HepG2 (cell line): ENCODE data around the gene FAM53B. TPM values are rescaled to one million over a fixed set of nuclear protein-coding genes. Genes with fewer than 3 reads are reported as not detected.

Experiments
- AHDC1 ChIP-seq: sonication (generic); formaldehyde crosslinking; IDR thresholded peaks from 2 replicates; pipeline ENCODE4 v1.5.1; 2020; ENCODE audit warnings: mild to moderate bottlenecking, missing genetic modification reagents, borderline replicate concordance
- EHMT2 ChIP-seq: fragments of 200-600 bp; sonication (generic); IDR thresholded peaks from 2 replicates; pipeline ENCODE4 v1.7.0; 2017; ENCODE audit warnings: antibody characterized with exemption, low read depth, low read length, borderline replicate concordance
- GATAD2A ChIP-seq: IDR thresholded peaks from 2 replicates; pipeline ENCODE4 v1.6.1; 2016
- GFI1 ChIP-seq: sonication (generic); formaldehyde crosslinking; IDR thresholded peaks from 2 replicates; pipeline ENCODE4 v1.5.0; 2020; ENCODE audit warnings: missing genetic modification reagents, mild to moderate bottlenecking, borderline replicate concordance
- MAF1 ChIP-seq: sonication (generic); formaldehyde crosslinking; IDR thresholded peaks from 2 replicates; pipeline ENCODE4 v1.5.0; 2020; ENCODE audit warnings: missing genetic modification reagents, borderline replicate concordance
- MLLT10 ChIP-seq: sonication (generic); formaldehyde crosslinking; IDR thresholded peaks from 2 replicates; pipeline ENCODE4 v1.4.0; 2020; ENCODE audit warnings: missing genetic modification reagents
- MTA1 ChIP-seq: sonication (generic); formaldehyde crosslinking; IDR thresholded peaks from 2 replicates; pipeline ENCODE4 v1.4.0; 2020; ENCODE audit warnings: missing genetic modification reagents, mild to moderate bottlenecking, borderline replicate concordance
- TCF12 ChIP-seq, 2 experiments: fragments of 450-650 bp in 1 of 2; sonication (generic) in 1 of 2; formaldehyde crosslinking in 1 of 2; IDR thresholded peaks; 2 replicates each; pipeline versions ENCODE4 v1.6.1 to v1.8.0; 2017 to 2022; ENCODE audit warnings: antibody characterized with exemption in 1 of 2, mild to moderate bottlenecking in 1 of 2, missing genetic modification reagents in 1 of 2, moderate library complexity in 1 of 2
- TOE1 ChIP-seq: sonication (generic); formaldehyde crosslinking; IDR thresholded peaks from 2 replicates; pipeline ENCODE4 v1.4.0; 2020; ENCODE audit warnings: mild to moderate bottlenecking, missing genetic modification reagents
- ZBTB43 ChIP-seq: sonication (generic); formaldehyde crosslinking; conservative IDR thresholded peaks from 2 replicates; pipeline ENCODE4 v1.4.0; 2020; ENCODE audit warnings: missing genetic modification reagents
- ZNF207 ChIP-seq: fragments of 450-650 bp; IDR thresholded peaks from 2 replicates; pipeline ENCODE4 v1.6.1; 2016; ENCODE audit warnings: antibody characterized with exemption, borderline replicate concordance
- ZNF383 ChIP-seq: sonication (generic); formaldehyde crosslinking; IDR thresholded peaks from 2 replicates; pipeline ENCODE4 v1.4.0; 2020; ENCODE audit warnings: missing genetic modification reagents, mild to moderate bottlenecking, borderline replicate concordance
- ZNF496 ChIP-seq: sonication (generic); formaldehyde crosslinking; IDR thresholded peaks from 2 replicates; pipeline ENCODE4 v1.8.1; 2023; ENCODE audit warnings: mild to moderate bottlenecking, moderate library complexity, missing genetic modification reagents; ENCODE audit not compliant: insufficient replicate concordance
- ZNF512B ChIP-seq: sonication (generic); formaldehyde crosslinking; IDR thresholded peaks from 2 replicates; pipeline ENCODE4 v1.5.1; 2020; ENCODE audit warnings: missing genetic modification reagents, mild to moderate bottlenecking, borderline replicate concordance
- ZNF550 ChIP-seq: sonication (generic); formaldehyde crosslinking; IDR thresholded peaks from 2 replicates; pipeline ENCODE4 v1.4.0; 2020; ENCODE audit warnings: mild to moderate bottlenecking, missing genetic modification reagents, borderline replicate concordance
- ZNF83 ChIP-seq: sonication (generic); formaldehyde crosslinking; IDR thresholded peaks from 2 replicates; pipeline ENCODE4 v1.4.0; 2020; ENCODE audit warnings: missing genetic modification reagents, mild to moderate bottlenecking, borderline replicate concordance
- ZXDC ChIP-seq: sonication (generic); formaldehyde crosslinking; IDR thresholded peaks from 2 replicates; pipeline ENCODE4 v1.5.0; 2020; ENCODE audit warnings: mild to moderate bottlenecking, missing genetic modification reagents
- polyA plus RNA-seq, 8 experiments: library from polyadenylated mRNA; depleted of rRNA in 3 of 8; stranded (reverse) in 7 of 8; unstranded in 1 of 8; fragments of >200 nt; fragmentation: Illumina TruSeq in 4 of 8; extraction: Trizol in 4 of 8; gene quantifications; 2 replicates each; pipeline versions ENCODE4 v1.2.1 to v1.2.3, GENCODE V29; 2011 to 2016; ENCODE audit warnings: low read depth in 4 of 8, missing spikeins in 1 of 8, mixed read lengths in 1 of 8; ENCODE audit not compliant: insufficient read depth in 1 of 8
- total RNA-seq, 5 experiments: library from RNA; depleted of rRNA; stranded (reverse); fragments of >200 nt; fragmentation: Illumina TruSeq; extraction: Trizol; gene quantifications; 2 replicates each; pipeline ENCODE4 v1.2.3, GENCODE V29; 2016; ENCODE audit warnings: low read depth in 1 of 5

The FAM53B gene
- total and polyA plus RNA-seq, 2 of the 13 experiments (the other 11 are each of a cell fraction or from before 2014, with no cell fraction given) = 6.4 to 19.3 TPM

GRCh38 chr10:124708246-124708779, 35.9 kb downstream of the FAM53B start (continued):
- TF ChIP-seq ZBTB43 (CRISPR knock-in tag) (no peak), ZNF207 (no peak), ZNF383 (CRISPR knock-in tag) (no peak), ZNF512B (CRISPR knock-in tag) (no peak), EHMT2 (no peak), ZNF83 (CRISPR knock-in tag) (no peak), TCF12 (IDR thresholded peaks at IDR 0.05) (no peak), TCF12 (CRISPR knock-in tag; IDR thresholded peaks at IDR 0.05) (no peak), TOE1 (CRISPR knock-in tag) (no peak), AHDC1 (CRISPR knock-in tag) (peak; percentile 88), MLLT10 (CRISPR knock-in tag) (no peak), ZXDC (no peak), ZNF550 (CRISPR knock-in tag) (no peak), MAF1 (no peak), GATAD2A (CRISPR knock-in tag) (peak; percentile 91), GFI1 (CRISPR knock-in tag) (no peak), MTA1 (no peak), ZNF496 (CRISPR knock-in tag) (no peak)
